Measurements from ENCODE around the gene NPS.

The NPS gene, protein sequence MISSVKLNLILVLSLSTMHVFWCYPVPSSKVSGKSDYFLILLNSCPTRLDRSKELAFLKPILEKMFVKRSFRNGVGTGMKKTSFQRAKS

DNA sequence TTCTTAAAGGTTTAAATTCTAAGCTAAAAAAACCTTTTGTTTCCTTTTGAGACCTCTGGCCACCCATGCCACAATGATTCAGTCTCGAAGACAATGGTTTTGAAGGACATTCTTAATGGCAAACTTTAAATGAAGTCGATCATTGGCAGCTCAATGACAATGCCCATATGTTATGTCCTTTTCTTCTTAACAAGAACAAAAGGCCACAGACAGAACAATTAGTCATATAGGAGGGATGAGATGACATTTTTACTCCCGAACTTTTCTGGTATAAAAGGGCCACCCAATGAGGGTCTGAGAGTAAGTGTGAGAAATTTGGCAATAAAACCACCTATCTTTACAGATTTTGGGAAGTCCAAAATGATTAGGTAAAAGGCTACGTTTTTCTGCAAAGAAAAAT, at the start of gene NPS:
Gene NPS, plus strand, starts transcription at position 301 of the 400 bp plus-strand sequence. Its CDS starts 60 bp downstream, at position 361.
- no peak for DNase-seq

DNA sequence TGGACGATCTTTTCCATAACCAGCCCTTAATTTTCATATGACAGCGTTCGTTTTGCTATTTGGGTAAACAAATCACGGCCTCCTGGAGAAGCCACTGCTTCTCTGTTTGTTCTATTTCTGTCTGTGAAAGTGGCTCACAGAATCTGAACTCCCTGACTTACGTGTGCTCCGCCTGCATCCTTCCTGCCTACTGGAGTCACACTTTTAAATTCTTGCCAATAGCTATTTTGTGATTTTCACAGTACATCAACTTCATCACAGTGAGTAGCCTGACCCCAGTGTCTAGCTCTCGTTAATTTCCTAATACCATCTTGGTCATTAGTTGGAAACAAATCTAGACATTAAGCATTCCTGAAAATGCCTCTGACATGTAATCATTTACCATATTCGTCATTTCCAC, 49.0 kb upstream of the NPS start:
- DNase-seq, result no peak

DNA sequence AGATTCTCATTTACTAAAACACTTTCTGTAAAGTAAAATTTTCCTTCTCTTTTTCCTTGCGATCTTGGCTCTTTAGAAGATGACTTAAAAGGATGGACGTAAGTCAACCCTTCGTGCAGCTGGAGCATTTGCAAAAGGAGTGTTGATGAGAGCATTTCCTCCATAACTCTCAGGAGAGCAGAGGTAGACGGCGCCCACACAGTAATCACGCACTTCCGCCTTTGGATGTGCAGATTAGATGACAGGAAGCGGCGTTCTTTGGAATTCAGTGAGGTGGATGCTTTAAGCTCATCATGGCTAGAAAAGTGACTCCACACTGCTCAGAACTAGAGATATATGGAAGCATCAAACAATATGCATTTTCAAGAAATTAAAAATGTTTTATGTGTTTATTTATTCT, 43.0 kb upstream of the NPS start:
- no peak for DNase-seq

DNA sequence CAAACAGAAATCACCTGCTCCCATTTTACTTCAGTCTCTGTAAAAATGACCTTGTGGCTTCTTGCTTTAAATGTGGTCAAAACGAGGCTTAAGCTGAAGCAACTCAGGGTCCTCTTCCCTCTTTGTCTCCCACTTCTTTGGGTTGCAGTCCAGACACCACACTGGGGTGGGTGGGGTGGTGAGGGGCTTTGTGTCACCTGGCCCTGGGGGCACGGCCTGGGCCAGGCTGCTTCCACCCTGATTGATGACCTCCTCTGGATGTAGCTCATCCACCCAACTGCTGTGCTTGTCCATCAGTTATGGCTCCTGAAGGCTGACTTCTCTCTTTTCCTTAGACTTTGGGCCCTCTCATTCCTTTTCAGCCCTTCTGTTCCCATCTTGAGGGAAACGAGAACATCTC, 26.8 kb upstream of the NPS start:
- DNase-seq, result no peak

DNA sequence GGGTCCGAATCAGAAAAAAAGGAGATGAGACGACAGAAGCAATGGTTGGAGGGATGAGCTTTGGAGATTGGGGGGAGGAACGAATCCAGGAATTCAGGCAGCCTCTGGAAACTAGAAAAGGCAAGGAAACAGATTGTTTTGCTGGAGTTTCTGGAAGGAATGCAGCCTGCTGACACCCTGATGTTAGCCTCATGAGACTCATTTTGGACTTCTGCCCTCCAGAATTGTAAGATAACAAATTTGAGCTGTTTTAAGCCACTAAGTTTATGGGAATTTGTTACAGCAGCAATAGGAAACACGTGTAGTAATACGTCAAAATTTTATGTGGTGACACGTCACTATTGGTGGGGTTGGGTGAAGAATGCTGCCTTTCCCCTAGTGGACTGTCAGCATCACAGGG, 25.6 kb upstream of the NPS start:
- no peak for DNase-seq

DNA sequence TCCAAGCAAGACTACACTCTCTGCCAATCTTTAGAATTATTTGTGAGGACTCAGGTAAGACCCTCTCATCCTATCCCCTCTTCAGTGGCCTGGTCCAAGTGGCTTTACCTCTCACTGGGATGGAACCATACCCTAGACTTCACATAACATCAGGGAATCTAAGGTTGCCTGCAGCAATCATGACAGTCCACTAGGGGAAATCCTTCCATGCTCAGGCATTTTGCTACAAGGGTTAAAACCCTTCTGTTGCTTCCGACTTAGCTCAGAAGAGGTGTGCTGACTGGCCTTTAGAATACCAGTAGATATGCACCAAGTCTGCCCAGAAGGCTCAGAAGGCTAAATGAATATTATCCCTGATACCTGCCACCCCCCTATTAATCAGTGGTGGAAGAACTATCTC, 24.9 kb upstream of the NPS start:
- peak; percentile 3 for DNase-seq

DNA sequence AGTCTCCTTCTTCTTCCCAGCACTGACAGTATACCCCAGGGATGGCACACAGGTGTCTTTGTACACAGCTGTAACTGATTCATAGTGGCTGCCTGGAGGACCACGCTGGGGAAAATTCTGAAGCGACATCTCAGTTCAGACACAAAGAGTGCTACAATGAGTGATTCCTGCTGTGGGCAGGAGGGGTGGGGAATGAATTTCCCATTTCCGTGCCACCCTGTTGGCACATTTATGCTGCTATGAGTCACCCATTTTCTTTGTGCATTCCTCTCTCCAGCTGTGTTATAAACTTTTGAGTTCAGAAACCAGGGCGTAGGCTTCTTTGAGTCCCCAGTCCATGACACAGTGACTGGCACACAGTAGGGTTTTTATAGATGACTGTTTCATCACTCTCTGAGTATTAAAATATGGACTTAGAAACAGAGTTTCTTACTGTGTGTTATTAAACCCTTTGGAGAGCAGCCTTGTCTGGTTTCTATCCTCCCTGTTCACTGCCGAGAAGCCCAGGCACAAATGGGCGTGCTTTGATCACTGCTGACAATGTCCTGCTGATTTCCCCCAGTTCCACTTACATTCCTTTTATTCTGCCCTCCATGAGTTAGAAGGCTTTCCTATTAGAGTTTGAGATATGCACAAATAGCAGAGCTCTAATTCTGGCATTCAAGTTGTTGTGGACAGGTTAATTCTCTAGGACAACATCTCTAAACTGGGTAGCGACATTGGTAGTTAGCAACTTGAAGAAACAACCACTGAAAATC, 24.0 kb upstream of the NPS start:
- DNase-seq, result no peak

DNA sequence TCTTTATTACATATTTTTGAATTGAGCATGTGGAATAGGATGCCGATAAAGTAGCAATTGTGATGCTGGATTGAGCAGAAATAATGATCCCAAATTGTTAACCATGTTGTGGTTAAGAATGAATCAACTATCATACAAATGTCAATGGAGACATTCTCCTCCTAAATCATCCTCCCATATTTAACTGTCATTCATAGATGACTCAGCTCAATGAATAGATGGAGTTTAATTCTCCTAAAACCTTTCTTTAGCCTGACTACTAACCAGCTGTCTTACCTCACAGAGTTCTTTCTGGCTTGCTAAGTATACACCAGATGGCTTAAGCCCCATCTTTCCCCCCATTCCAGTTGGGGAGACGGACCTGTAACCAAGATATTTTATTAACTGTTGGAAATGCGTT, 23.4 kb upstream of the NPS start:
- no peak for DNase-seq

DNA sequence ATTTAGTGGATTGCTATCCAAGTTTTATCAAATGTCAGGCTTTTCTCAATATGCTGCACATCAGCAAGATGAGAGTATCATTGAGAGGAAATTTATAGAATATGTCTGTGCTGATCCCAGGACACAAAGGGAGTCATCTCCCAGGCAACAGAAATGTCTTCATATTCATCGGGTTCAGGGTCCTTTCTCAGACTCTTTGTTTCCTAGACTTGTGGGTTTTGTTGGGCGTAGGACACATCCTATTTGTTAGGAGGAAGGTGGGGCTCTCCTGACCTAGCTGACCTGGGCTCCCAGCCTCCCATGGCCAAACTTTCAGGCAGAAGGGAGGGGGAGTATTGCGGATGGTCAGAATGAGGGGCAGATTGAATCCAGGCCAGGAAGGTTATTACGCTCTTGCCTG, 22.9 kb upstream of the NPS start:
- DNase-seq, result no peak

DNA sequence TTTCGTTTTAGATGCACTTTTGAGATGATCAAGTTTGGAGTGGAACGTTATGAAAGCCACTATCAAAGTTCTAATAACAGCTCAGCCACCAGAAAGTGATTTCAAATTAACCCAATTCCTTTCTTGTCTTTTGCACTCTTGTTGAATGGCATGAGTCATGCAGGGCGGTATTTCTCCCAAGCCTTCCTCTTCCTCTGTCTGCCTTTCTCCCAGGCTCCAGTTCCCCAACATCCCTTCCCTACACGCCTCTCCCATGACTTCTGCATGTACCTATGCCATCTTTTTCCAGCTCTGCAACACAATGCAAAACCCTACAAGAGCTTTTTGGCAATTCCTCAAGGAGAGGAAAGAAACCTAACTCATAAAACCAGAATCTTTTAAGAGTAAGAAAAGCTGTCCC, 21.8 kb upstream of the NPS start:
- no peak for DNase-seq

DNA sequence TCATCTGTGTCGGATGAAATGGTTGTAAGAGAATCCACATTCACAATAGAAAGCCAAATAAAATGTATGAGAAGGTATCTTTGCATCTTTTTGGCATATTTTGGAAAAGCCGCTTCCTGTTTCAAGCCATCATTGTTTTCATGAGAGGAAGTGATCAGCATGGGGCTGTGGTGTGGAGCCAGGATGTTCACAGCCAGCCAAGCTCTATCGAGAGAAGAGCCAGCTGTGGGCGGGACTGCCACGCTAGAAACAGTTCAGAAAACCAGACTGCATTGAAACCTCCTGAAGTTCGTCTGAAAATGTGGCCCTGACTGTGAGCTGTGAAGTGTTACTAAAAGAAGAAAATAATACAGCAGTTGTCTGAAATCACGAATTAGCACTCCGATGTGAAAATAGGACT, 21.2 kb upstream of the NPS start:
- DNase-seq, result no peak

DNA sequence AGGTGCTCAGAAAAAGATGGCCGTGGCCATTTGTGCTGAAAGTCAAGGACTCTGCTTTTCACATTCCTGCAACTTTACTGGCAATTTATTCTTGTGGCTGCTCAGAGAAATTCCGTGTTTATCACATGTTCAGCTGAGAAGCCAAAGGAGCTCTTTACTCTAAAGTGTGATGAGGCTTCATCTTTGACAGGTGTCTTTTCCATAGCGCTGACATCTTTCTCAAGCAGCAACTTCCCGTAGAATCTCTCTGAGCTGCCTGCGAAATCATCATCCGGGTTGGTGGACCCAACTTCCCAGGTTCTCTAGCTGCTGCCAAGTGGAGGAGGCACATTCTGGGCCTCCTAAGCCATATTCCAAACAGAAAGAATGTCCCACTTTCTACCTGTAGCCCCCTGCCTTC, 16.9 kb upstream of the NPS start:
- no peak for DNase-seq

DNA sequence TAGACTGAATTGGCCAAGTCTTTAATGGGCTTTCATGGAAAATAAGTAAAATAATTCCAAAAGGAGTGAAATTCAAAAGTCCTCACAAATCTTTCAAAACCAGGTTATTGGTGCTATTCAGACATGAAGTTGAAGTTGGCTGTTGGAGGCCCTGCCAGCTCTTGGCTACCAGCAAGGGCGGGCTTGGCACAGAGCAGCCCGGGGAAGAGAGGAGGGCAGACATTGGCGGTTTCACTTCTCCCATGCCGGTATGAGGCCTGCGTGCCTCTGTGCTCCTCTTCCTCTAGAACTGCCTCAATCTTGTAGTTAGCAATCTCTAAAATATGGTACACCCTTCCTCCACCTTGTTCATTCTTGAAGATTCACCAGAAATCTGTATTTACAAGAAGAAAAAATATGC, 16.4 kb upstream of the NPS start:
- no peak for DNase-seq

DNA sequence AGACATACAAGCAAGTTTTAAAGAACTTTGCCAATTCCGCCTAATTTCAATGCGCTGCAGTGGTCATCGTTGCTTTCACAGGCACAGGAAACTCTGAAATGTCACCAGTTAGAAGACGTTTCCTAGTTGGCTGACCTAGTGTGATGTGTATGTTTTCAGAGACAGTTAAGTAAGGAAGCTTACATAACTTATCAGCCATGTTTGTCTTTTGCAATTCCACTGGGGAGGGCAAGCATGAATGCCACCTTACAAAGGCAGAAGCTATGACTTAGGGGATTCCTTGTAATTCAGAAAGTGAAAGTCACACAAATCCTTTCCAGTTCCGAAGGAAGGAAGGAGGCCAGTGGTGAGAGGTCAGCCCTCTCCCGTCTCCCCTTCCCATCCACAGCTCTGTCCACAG, 15.0 kb upstream of the NPS start:
- peak; percentile 8 for DNase-seq

DNA sequence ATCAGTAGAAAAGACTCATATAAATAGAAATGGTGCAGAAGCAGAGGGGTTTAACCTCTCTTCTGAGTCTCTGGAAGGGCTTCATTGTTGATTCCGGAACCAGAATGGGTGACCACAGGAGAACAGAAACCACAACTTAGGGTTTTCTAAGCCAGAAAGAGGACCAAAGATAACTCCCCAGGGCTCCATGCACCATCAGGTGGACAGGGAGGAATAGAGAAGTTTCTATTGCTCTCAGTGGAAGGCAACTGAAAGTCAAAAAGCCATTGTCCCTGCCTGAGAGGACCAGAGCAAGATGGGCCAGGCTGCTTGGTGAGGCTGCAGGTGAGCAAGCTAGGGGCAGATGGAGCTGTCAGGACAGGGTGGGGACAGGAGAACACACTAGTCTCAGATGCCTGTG, 14.6 kb upstream of the NPS start:
- no peak for DNase-seq

DNA sequence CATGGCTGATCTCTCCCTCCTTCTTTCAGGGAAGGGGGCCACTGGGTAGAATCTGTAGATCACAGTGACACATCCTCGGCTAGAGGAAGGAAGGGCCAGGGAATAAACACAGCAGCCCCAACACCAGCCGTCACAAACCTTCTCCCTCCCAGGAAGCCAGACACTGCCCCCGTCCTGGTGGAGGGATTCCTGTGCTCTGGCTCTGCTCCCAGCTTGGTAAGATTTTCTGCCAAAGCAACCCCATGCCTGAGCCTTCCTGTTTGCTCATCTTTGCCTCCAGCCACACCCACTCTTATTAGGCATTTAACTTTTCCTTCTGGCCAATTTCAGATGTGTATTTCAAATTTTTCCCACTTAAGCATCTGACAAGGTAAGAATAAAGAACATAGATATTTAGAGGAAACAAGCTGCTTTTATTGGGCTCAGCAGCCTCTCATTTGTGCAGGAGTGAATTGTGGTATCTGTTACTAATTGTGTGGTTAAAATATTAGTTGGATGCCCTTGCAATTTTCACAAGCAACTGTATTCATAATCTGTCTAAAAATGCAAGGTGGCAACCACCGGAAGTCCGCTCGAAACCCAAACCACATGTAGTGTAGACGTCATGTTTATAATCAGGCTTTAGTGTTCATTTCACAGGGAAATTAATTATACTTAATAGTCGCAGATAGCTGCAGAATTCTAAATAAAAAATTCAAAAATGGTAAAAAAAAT, 13.2 kb upstream of the NPS start:
- DNase-seq, result no peak

DNA sequence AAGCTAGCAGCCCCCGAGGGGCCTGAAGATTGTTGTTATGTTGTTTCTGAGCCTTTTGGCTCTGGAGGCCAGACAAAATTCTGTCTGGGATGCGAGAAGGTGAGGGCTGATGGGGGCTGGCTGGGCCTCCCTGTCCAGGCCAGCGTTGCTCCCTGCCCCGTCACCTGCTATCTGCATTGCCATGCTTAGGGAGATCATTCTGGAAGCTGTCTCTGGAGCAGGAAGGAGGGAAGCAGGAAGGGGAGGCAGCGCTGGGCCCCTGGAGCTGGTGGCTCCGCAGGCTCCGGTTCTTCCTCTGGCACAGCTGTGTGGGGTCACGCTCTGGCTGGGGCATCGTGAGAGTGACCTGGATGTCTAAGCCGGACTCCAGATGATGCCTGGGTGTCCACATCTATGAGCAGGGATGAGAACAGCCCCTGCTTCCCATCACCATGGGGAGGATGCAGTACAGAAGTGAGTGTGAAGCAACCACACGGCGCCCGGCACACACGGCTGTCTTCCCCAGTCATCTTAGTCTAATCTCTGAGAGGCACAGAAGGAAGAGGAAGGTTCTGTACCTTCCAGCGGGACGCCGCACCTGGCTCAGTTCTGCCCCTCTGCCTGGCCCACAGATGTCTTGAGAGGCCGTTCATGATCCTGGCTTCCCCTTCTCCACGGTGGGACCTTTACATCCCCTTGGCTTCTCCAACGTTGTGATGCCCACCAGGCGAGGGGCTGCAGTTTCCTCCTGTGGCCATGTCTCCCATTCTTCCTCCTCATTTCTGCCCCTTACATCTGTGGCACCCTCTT, 11.9 kb upstream of the NPS start:
- no peak for DNase-seq

DNA sequence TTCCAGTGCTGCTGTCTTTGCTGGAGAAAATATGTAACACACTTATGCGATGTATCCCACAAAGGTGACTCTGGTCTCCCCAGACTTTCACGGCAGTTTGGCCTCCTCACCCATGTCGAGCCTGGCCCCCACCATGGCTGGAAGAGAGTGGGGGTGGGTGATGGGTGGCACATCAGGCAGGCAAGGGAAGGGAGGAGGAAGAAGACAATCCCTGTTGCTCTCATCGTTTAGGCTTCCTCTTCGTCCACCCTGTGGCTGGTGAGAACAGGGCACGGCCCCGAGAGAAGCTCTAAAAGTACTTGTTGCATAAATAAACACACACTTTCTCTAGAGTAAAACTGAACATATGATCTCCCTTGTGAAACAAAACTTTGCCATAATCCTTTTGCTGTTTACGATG, 11.2 kb upstream of the NPS start:
- no peak for DNase-seq

DNA sequence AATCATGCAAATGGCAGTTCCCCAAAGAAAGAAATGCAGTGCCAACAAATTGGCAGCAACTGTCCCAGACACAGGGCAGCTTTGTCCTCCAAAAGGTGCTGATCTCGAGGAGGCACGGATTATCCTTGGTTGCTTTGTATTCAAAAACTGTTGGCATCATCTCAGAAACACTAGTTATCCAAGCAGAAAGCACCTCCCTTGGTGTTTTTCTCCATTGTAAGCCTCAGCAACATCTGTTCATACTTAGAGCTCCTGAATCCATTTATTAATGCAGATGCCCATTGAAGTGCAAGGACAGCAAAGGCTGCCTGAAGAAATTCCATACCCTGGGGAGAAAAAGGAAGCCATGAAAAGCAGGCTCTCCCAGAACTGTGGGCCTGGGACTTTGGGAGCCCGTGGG, 1.1 kb upstream of the NPS start:
- DNase-seq, result no peak

DNA sequence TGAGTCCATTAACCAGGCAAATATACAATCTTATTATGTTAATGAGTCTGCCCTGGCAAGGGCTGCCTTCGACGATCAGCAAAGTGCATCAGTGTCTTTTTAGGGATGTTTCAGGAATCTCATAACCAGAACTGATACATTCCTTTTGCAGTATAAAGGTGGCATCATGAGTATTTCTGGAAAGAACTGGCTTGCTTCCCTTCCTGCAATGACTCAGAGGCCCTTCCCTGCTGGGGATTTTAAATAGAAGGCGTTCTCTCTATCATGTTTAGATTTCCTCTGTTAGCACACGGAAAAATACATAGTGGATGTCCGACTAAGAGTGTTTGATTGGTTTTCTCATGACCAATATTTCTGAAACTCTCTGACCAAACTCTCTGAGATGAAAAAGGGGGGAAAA, 1.8 kb downstream of the NPS start:
- DNase-seq, result no peak

DNA sequence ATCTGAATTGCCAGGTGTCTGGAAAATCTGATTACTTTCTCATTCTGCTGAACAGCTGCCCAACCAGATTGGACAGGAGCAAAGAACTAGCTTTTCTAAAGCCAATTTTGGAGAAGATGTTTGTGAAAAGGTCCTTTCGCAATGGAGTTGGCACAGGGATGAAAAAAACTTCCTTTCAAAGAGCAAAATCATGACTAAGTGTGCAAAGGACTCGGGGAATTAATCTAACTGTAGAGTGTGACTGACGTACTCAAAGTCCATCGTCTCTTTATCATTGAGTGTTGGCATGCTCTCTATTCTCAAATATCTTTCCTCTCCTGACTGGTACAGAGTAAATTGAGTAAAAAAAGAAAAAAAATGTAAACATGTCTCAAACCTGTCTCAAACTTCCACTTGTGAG, 3.3 kb downstream of the NPS start:
- no peak for DNase-seq

DNA sequence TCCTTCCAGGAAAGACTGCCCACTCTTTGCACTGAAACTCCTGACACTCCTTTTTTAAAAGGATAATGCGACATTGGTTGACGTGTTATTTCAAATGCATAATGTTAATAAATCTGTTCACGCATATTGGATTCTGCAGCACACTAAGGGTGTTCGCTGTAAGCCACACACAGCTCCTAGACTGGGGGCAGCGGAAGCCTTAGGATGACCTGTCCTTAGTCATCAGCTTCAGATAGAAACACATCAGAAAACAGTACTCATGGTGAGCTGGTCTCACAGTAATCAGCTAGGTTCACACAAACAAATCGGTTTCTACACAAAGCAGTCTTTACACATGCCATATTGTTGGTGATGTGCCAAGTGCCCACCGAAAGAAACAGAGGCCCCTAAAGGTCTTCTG, 4.3 kb downstream of the NPS start:
- DNase-seq, result no peak

DNA sequence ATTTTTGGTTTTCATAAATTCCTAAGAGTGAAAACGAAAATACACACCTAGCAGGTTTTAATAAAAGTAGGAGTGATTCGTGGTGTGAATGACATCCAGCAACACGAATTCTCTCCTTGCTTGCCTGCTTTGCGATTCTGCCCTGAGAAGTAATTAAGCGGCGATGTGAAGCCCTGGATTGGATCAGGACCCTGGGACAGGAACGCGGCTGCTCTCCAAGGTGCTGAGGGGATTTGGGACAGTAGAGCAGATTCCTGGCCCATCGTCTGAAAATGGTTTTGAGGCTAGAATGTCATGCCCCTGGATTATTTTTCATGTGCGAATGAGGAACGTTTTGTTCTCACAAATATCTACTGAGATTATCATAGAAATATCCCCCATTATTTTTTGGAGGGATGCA, 7.8 kb downstream of the NPS start:
- peak; percentile 37 for DNase-seq

DNA sequence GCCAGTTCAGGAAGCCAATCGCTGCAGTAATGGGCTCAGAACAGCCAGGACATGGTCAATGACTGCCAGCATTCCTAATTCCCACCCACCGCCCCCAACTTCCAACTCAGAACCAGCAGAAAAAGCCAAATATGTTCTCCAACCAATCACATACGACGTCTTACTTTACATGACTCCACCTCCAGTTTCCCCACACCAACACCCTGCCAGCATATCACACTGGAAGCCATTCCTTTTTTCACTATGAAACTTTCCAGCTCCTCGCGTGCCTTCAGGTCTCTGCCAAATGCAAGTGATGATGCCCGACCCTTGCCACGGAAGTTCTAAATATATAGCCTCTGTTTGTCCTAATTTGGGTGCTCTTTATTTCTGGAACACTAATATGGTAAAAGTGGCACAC, 12.5 kb downstream of the NPS start:
- DNase-seq, result no peak

All from hematopoietic multipotent progenitor cell treated with erythropoietin and hydrocortisone succinate and interleukin-3 and kit ligand, for 4 days (in vitro differentiated cells).